Ovary (tissue), 9 donors: ENCODE data around the gene DHRS1. TPM values are rescaled to one million over a fixed set of nuclear protein-coding genes. Genes with fewer than 3 reads are reported as not detected.

ENCODE experiments used
- DNase-seq, 5 donors: peaks; one replicate each; pipeline ENCODE4 v3.0.0-alpha.2; 2019 to 2020
- H3K27ac ChIP-seq, 2 donors: fragments of 200-600 bp; one replicate each; pipeline versions ENCODE4 v1.5.1 to v1.8.0; 2019 to 2022
- H3K27me3 ChIP-seq: fragments of 200-600 bp; one replicate; pipeline ENCODE4 v1.8.0; 2022
- H3K36me3 ChIP-seq: fragments of 200-600 bp; sonication (generic); one replicate; pipeline ENCODE4 v1.5.1; 2019
- H3K4me1 ChIP-seq: one replicate; pipeline ENCODE4 v1.8.1; 2013; ENCODE audit warnings: mild to moderate bottlenecking, moderate library complexity; ENCODE audit not compliant: insufficient read depth
- H3K4me3 ChIP-seq: fragments of 200-600 bp; sonication (generic); one replicate; pipeline ENCODE4 v1.5.1; 2017
- H3K9me3 ChIP-seq, 2 donors: fragments of 200-600 bp in 1 of 2; sonication (generic) in 1 of 2; one replicate each; pipeline versions ENCODE4 v1.5.1 to v1.8.1; 2013 to 2019; ENCODE audit warnings: mild to moderate bottlenecking in 1 of 2, moderate library complexity in 1 of 2
- CTCF ChIP-seq, 3 donors: fragments of 450-650 bp in 2 of 3; fragments of 200-600 bp in 1 of 3; IDR thresholded peaks; one replicate each; pipeline versions ENCODE4 v1.5.1 to v1.8.0; 2016 to 2022; ENCODE audit warnings: antibody characterized with exemption in 3 of 3, mild to moderate bottlenecking in 1 of 3
- EP300 ChIP-seq: sonication (generic); formaldehyde crosslinking; IDR thresholded peaks from one replicate; pipeline ENCODE4 v1.6.1; 2017; ENCODE audit warnings: antibody characterized with exemption
- POLR2A ChIP-seq: fragments of 450-650 bp; IDR thresholded peaks from one replicate; pipeline ENCODE4 v1.6.1; 2017; ENCODE audit warnings: antibody characterized with exemption, mild to moderate bottlenecking, moderate library complexity
- WGBS, 3 donors: extraction: QIAGEN DNeasy Blood & Tissue Kit in 1 of 3; methylation state at CpG; one replicate each; pipeline versions ENCODE4 v1.1.5 to v1.1.7; 2013 to 2017; 5-methylcytosine and 5-hydroxymethylcytosine counted together
- intact Hi-C, 4 donors: fragments of 100-400 bp; cut with DNase I; formaldehyde crosslinking; loops; one replicate each; pipeline versions ENCODE4 v1.11.0 to v1.15.1; 2022 to 2023
- polyA plus RNA-seq, 2 donors: library from polyadenylated mRNA; stranded (reverse); fragments of 200-250 nt in 1 of 2; fragments of 350-450 nt in 1 of 2; fragmentation: Illumina TruSeq in 1 of 2; extraction: RNeasy Lipid Tissue Mini Kit (QIAGEN cat#74804) in 1 of 2; gene quantifications; one replicate each; pipeline ENCODE4 v1.2.3, GENCODE V29; 2013 to 2014
- total RNA-seq, 7 donors: library from RNA; depleted of rRNA in 2 of 7; stranded (reverse); fragments of >200 nt in 2 of 7; fragmentation: NEBNext Ultra II Directional in 3 of 7; extraction: Animal tissue kit (Norgen Biotek cat#: 25700) in 3 of 7; gene quantifications; one replicate each; pipeline versions ENCODE4 v1.1.0 to v1.2.4, GENCODE V29; 2016 to 2023
- donor health status: DM: no; HTN: no; CAD: no; lungs with moderate emphysema.
- donor health status: DM: no; HTN: no; CAD: no.
- donor health status: Bipolar disorder and iron deficiency.
- donor health status: DM: yes; HTN: yes; CAD: no.
- donor health status: DM: no; HTN: no; CAD: no.
- donor health status: DM: yes; HTN: yes; CAD: no.

DHRS1 gene
- total and polyA plus RNA-seq, 9 donors, result 12.8 to 35.6 (median 17.9) TPM

- 70 to 77% (median 72%) methylated on average over 8 to 9 of the region's 9 CpGs for WGBS, 3 donors
- Histone ChIP-seq H3K27ac (no peak overlapping the region), H3K9me3 (no peaks in the 10 kb centered on the region), H3K4me1 (no peaks in the 10 kb centered on the region), H3K36me3 (no peaks in the 10 kb centered on the region), H3K4me3 (no peak overlapping the region), H3K27me3 (no peaks in the 10 kb centered on the region)
- intact Hi-C loops, result no loop called here
- DNase-seq, result no peak
- TF ChIP-seq POLR2A (no peak), EP300 (no peak), CTCF (IDR thresholded peaks at IDR 0.05) (no peak)
Measured at GRCh38 chr14:24290746-24291145, 8.8 kb downstream of the DHRS1 start.

- no peaks in the 10 kb centered on the region for H3K36me3 ChIP-seq
Measured at GRCh38 chr14:24289649-24290280, 9.8 kb downstream of the DHRS1 start.

GRCh38 chr14:24286996-24287395 is 12.6 kb downstream of the DHRS1 start:
- H3K4me1 ChIP-seq, result no peaks in the 10 kb centered on the region
- intact Hi-C loops, result no loop called here
- no peak for DNase-seq
- no peaks in the 10 kb centered on the region for H3K27me3 ChIP-seq
- H3K36me3 ChIP-seq, result no peaks in the 10 kb centered on the region
- no peak overlapping the region for H3K27ac ChIP-seq
- WGBS, 3 donors, result 93 to 96% (median 94%) methylated on average over 5 of the region's 5 CpGs
- no peaks in the 10 kb centered on the region for H3K9me3 ChIP-seq
- TF ChIP-seq EP300, result no peak
- no peak for TF ChIP-seq CTCF (IDR thresholded peaks at IDR 0.05)
- no peak for TF ChIP-seq POLR2A
- no peak overlapping the region for H3K4me3 ChIP-seq

More at GRCh38 chr14:24289649-24290280, 9.8 kb downstream of the DHRS1 start:
- 80 to 84% (median 83%) methylated on average over 6 of the region's 6 CpGs for WGBS, 3 donors
- Histone ChIP-seq H3K4me1 (no peaks in the 10 kb centered on the region), H3K27me3 (no peaks in the 10 kb centered on the region), H3K9me3 (no peaks in the 10 kb centered on the region), H3K27ac (no peak overlapping the region), H3K4me3 (no peak overlapping the region)
- intact Hi-C loops, result no loop called here
- TF ChIP-seq EP300, result no peak
- TF ChIP-seq POLR2A, result no peak
- no peak for TF ChIP-seq CTCF (IDR thresholded peaks at IDR 0.05)
- DNase-seq, result no peak

- Histone ChIP-seq H3K4me3 (no peak overlapping the region), H3K27me3 (no peaks in the 10 kb centered on the region), H3K27ac (no peak overlapping the region), H3K4me1 (no peaks in the 10 kb centered on the region), H3K9me3 (no peaks in the 10 kb centered on the region), H3K36me3 (no peaks in the 10 kb centered on the region)
- intact Hi-C loops, result no loop called here
- 64 to 70% (median 69%) methylated on average over 4 of the region's 4 CpGs for WGBS, 3 donors
- DNase-seq, result no peak
- TF ChIP-seq EP300 (no peak), CTCF (IDR thresholded peaks at IDR 0.05) (no peak), POLR2A (no peak)
Measured at GRCh38 chr14:24285351-24285750, 14.2 kb downstream of the DHRS1 start.
